ENCODE measurements around the gene ANKRD33B. TPM values are rescaled to one million over a fixed set of nuclear protein-coding genes. Genes with fewer than 3 reads are reported as not detected.
A peak's percentile ranks its signal among the peaks of the same experiment; 100 is the strongest.

ANKRD33B gene
- total RNA-seq, 1 experiment from 2014 or later, result 10.9 TPM

DNA sequence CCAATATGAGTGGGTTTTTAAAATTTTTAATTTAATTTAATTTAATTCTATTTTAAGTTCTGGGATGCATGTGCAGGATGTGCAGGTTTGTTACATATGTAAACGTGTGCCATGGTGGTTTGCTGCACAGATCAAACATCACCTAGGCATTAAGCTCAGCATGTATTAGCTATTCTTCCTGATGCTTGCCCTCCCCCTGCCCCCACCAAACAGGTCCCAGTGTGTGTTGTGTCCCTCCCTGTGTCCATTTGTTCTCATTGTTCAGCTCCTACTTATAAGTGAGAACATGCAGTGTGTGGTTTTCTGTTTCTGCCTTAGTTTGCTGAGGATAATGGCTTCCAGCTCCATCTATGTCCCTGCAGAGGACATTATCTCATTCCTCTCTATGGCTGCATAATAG lies 35.0 kb upstream of the ANKRD33B start:
- H4K20me1 ChIP-seq (ENCODE audit: insufficient read depth), result no peaks in the 10 kb centered on the region
- intact Hi-C loops (cut with micrococcal nuclease), result no loop called here
- H3K4me3 ChIP-seq (replicated peaks in 1 of 2; ENCODE audit: low read depth in 1 of 2, low read length in 2 of 2), result no peak overlapping the region
- BruUV-seq (replicated peaks), result no TSS peak
- DNase-seq (ENCODE audit: low read depth, low spot score) (no peak), ATAC-seq (0 out of 2 replicates have a peak, but pooled peaks have one; percentile 10)
- H3K27me3 ChIP-seq (ENCODE audit: insufficient read depth, low read length), result no peaks in the 10 kb centered on the region
- no peak overlapping the region for H3K9ac ChIP-seq (ENCODE audit: low read length)
- no peaks in the 10 kb centered on the region for H3K79me2 ChIP-seq (ENCODE audit: insufficient read depth, low read length)
- H3K9me2 ChIP-seq (ENCODE audit: insufficient read depth), result no peaks in the 10 kb centered on the region
- no peaks in the 10 kb centered on the region for H3K9me3 ChIP-seq (ENCODE audit: control insufficient read depth in 1 of 2, insufficient read depth in 1 of 2, low read depth in 1 of 2, low read length in 2 of 2)
- CTCF ChIA-PET, result no interaction called here
- no peak for TF ChIP-seq ELF1 (IDR thresholded peaks at IDR 0.05; ENCODE audit: borderline replicate concordance, low read depth)
- TF ChIP-seq SP1 (IDR thresholded peaks at IDR 0.05; ENCODE audit: low read depth), result no peak
- TF ChIP-seq YY1 (IDR thresholded peaks at IDR 0.05; ENCODE audit: extremely low read depth, insufficient replicate concordance, low read depth, low read length), result no peak
- TF ChIP-seq, protein P1, sequence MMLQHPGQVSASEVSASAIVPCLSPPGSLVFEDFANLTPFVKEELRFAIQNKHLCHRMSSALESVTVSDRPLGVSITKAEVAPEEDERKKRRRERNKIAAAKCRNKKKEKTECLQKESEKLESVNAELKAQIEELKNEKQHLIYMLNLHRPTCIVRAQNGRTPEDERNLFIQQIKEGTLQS (IDR thresholded peaks at IDR 0.05), result no peak
- TF ChIP-seq POLR2AphosphoS5 (IDR thresholded peaks at IDR 0.05; ENCODE audit: low read depth, low read length), result no peak
- TF ChIP-seq SIN3A (IDR thresholded peaks at IDR 0.05; ENCODE audit: low read depth), result no peak
- no peak for TF ChIP-seq CEBPB (IDR thresholded peaks at IDR 0.05; ENCODE audit: low read depth)
- no peak for TF ChIP-seq FOSL1 (IDR thresholded peaks at IDR 0.05; ENCODE audit: low read depth)
- TF ChIP-seq JUND (IDR thresholded peaks at IDR 0.05), result no peak
- POLR2A ChIA-PET, result no interaction called here
- peak overlapping the region; percentile 36 for H2AFZ ChIP-seq (ENCODE audit: low read depth, low read length, poor library complexity, severe bottlenecking)
- H3K4me1 ChIP-seq (ENCODE audit: control insufficient read depth in 1 of 2, insufficient read depth in 2 of 2, low read length in 2 of 2), result peaks cover 7 to 54% of the 10 kb centered on the region in 2 experiments
- H3K27ac ChIP-seq (ENCODE audit: low read depth, low read length), result no peak overlapping the region
- H3K36me3 ChIP-seq (ENCODE audit: control insufficient read depth in 1 of 2, insufficient read depth in 2 of 2, low read length in 2 of 2), result no peaks in the 10 kb centered on the region
- RAD21 ChIA-PET (ENCODE audit: low non-redundant PET in 1 of 2, low total read pairs in 2 of 2, uncharacterized antibody in 2 of 2, unreplicated experiment in 2 of 2), result interaction anchor here in 1 of 2 experiments (0.6 kb wide), 1 partner anchor 331 kb away, joined by 3 read pairs; no protein-coding TSS in a partner anchor
- H3K4me2 ChIP-seq (ENCODE audit: low read length), result no peak overlapping the region

DNA sequence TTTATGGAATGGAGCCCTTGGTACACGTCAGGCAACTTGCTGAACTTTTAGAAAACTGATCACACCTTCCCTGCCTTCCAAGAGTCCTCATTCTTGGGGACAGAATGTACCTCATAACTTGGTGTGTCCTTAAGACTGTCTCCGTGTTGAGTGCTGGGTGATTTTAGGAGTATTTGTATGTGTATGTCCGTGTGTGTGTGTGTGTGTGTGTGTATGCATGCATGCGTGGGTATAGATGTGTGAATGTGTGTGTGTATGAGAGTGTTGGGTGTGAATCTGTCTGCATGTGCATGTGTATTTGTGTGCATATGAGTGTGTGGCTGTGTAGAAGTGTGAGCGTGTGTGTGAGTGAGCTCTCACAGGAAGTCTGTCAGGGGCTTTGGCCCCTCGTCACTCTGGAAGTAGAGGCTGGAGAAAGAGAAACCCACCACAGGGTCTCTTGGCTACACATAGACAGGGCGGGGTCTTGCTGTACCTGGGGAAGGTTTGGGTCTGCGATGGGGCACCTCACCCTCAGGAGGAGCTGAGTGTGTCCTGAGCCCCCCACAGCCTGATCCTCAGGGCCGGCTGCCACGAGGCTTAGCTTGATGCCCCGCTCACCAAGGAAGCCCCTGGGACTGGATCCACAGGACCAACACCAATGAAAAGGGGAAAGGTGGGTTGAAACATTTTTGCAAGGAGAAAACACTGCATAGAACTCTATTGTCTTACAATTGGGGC lies 33.1 kb upstream of the ANKRD33B start:
- no TSS peak for BruUV-seq (replicated peaks)
- ChIA-PET POLR2A (no interaction called here), RAD21 (ENCODE audit: low non-redundant PET in 1 of 2, low total read pairs in 2 of 2, uncharacterized antibody in 2 of 2, unreplicated experiment in 2 of 2) (no interaction called here), CTCF (no interaction called here)
- H3K9ac ChIP-seq (ENCODE audit: low read length), result no peak overlapping the region
- H2AFZ ChIP-seq (ENCODE audit: low read depth, low read length, poor library complexity, severe bottlenecking), result no peak overlapping the region
- H3K4me2 ChIP-seq (ENCODE audit: low read length), result no peak overlapping the region
- H3K27me3 ChIP-seq (ENCODE audit: insufficient read depth, low read length), result no peaks in the 10 kb centered on the region
- no peak overlapping the region for H3K4me3 ChIP-seq (replicated peaks in 1 of 2; ENCODE audit: low read depth in 1 of 2, low read length in 2 of 2)
- peaks cover 7 to 43% of the 10 kb centered on the region in 2 experiments for H3K4me1 ChIP-seq (ENCODE audit: control insufficient read depth in 1 of 2, insufficient read depth in 2 of 2, low read length in 2 of 2)
- DNase-seq (ENCODE audit: low read depth, low spot score), result no peak
- no peaks in the 10 kb centered on the region for H3K79me2 ChIP-seq (ENCODE audit: insufficient read depth, low read length)
- no peaks in the 10 kb centered on the region for H3K9me3 ChIP-seq (ENCODE audit: control insufficient read depth in 1 of 2, insufficient read depth in 1 of 2, low read depth in 1 of 2, low read length in 2 of 2)
- no peak for ATAC-seq
- H3K36me3 ChIP-seq (ENCODE audit: control insufficient read depth in 1 of 2, insufficient read depth in 2 of 2, low read length in 2 of 2), result no peaks in the 10 kb centered on the region
- H3K9me2 ChIP-seq (ENCODE audit: insufficient read depth), result no peaks in the 10 kb centered on the region
- no peaks in the 10 kb centered on the region for H4K20me1 ChIP-seq (ENCODE audit: insufficient read depth)
- intact Hi-C loops (cut with micrococcal nuclease), result no loop called here
- no peak overlapping the region for H3K27ac ChIP-seq (ENCODE audit: low read depth, low read length)
- TF ChIP-seq, protein P2, sequence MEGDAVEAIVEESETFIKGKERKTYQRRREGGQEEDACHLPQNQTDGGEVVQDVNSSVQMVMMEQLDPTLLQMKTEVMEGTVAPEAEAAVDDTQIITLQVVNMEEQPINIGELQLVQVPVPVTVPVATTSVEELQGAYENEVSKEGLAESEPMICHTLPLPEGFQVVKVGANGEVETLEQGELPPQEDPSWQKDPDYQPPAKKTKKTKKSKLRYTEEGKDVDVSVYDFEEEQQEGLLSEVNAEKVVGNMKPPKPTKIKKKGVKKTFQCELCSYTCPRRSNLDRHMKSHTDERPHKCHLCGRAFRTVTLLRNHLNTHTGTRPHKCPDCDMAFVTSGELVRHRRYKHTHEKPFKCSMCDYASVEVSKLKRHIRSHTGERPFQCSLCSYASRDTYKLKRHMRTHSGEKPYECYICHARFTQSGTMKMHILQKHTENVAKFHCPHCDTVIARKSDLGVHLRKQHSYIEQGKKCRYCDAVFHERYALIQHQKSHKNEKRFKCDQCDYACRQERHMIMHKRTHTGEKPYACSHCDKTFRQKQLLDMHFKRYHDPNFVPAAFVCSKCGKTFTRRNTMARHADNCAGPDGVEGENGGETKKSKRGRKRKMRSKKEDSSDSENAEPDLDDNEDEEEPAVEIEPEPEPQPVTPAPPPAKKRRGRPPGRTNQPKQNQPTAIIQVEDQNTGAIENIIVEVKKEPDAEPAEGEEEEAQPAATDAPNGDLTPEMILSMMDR (IDR thresholded peaks at IDR 0.05 in 2 of 3, conservative IDR thresholded peaks at IDR 0.05 in 1 of 3; ENCODE audit: borderline replicate concordance in 1 of 3, insufficient read depth in 1 of 3, low read depth in 2 of 3, low read length in 2 of 3), result no peak
- TF ChIP-seq POLR2AphosphoS5 (IDR thresholded peaks at IDR 0.05; ENCODE audit: low read depth, low read length) (no peak), FOSL1 (IDR thresholded peaks at IDR 0.05; ENCODE audit: low read depth) (no peak), RAD21 (IDR thresholded peaks at IDR 0.05; ENCODE audit: low read depth) (no peak), CBX3 (IDR thresholded peaks at IDR 0.05; ENCODE audit: low read depth) (no peak), YY1 (IDR thresholded peaks at IDR 0.05; ENCODE audit: extremely low read depth, insufficient replicate concordance, low read depth, low read length) (no peak), EZH2 (IDR thresholded peaks at IDR 0.05) (no peak), POLR2A (IDR thresholded peaks at IDR 0.05; ENCODE audit: borderline replicate concordance, extremely low read depth, insufficient read depth, insufficient read length) (no peak), ELF1 (IDR thresholded peaks at IDR 0.05; ENCODE audit: borderline replicate concordance, low read depth) (no peak), SIN3A (IDR thresholded peaks at IDR 0.05; ENCODE audit: low read depth) (no peak)
- TF ChIP-seq, protein P3, sequence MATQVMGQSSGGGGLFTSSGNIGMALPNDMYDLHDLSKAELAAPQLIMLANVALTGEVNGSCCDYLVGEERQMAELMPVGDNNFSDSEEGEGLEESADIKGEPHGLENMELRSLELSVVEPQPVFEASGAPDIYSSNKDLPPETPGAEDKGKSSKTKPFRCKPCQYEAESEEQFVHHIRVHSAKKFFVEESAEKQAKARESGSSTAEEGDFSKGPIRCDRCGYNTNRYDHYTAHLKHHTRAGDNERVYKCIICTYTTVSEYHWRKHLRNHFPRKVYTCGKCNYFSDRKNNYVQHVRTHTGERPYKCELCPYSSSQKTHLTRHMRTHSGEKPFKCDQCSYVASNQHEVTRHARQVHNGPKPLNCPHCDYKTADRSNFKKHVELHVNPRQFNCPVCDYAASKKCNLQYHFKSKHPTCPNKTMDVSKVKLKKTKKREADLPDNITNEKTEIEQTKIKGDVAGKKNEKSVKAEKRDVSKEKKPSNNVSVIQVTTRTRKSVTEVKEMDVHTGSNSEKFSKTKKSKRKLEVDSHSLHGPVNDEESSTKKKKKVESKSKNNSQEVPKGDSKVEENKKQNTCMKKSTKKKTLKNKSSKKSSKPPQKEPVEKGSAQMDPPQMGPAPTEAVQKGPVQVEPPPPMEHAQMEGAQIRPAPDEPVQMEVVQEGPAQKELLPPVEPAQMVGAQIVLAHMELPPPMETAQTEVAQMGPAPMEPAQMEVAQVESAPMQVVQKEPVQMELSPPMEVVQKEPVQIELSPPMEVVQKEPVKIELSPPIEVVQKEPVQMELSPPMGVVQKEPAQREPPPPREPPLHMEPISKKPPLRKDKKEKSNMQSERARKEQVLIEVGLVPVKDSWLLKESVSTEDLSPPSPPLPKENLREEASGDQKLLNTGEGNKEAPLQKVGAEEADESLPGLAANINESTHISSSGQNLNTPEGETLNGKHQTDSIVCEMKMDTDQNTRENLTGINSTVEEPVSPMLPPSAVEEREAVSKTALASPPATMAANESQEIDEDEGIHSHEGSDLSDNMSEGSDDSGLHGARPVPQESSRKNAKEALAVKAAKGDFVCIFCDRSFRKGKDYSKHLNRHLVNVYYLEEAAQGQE (IDR thresholded peaks at IDR 0.05; ENCODE audit: low read depth), result no peak

Measured in HCT116 (cell line).